Inflammatory macrophage (primary cell): ENCODE measurements around the gene ZNF609.

ENCODE experiments used
- DNase-seq, 2 donors: peaks; one replicate each; pipeline ENCODE4 v3.0.0-alpha.2; 2020 to 2022

The ZNF609 gene

DNA sequence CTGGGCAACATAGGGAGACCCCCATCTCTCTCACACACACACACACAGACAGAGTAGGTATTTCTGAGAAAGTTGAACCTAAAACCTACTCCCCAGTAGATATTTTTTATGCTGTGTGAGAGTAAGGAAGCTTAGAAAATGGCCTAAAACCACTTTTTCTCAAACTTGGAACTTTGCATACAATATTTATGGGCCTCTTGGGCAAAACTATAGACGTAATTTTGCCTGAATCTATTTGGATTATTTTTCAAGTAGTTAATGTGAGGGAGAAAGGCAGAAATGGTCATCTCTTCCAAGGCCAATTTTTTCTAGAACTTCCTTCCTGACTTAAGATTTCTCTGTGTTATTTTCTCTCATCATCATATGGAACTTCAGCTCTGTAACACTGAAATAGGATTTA is 81.7 kb downstream of the ZNF609 start:
- no peak for DNase-seq

DNA sequence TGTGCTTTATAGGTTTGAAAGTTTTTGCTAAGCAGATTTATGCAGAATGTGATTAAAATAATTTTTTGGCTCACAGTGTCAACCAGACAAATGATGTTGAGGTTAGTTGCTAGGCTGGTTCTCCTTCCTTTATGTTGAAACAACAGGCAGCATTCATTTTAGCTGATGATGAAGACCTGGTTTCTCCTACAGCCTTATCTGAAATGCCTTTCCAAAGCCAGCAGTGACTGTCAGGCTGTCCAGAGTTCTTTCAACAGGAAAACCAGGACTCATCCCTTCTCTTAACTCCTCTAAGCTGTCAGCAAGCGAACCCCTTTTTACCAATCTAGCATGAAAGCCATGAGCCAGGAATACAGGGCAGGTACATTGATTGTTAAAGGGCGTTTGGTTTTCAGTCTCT is 84.1 kb downstream of the ZNF609 start:
- DNase-seq, result no peak

DNA sequence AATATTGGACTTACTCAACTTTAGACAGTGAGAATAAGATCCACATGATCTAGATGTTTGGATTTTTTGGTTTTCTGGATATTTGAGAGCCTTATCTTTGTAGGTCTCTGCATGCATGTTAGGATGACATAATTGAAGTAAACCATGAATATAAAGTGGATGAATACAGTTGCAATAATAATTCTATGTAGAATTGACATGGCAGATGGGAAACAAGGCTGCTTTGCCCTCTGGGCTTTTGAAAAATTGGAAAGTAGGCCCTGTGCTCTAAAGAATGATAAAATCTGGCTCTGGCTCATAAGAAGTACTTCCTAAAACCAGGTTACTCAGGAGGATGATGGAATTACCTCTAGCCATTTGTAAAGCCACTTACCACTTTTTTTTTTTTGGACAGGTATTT is 86.9 kb downstream of the ZNF609 start:
- DNase-seq, result no peak

DNA sequence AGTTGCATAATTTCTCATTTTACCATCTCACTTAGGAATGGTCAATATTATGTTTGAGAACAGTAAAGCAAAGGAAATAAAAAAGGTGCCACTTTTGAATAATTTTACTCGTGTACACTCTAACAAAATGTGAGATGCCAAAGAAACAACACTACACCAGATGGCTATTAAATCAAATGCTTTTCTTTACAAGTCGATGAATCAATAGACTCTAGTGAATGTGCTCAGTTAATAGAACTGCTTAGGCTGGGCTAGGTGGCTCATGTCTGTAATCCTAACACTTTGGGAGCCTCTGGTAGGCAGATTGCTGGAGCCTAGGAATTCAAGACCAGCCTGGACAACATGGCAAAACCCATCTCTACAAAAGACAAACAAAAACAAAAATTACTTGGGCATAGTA is 87.9 kb downstream of the ZNF609 start:
- no peak for DNase-seq

DNA sequence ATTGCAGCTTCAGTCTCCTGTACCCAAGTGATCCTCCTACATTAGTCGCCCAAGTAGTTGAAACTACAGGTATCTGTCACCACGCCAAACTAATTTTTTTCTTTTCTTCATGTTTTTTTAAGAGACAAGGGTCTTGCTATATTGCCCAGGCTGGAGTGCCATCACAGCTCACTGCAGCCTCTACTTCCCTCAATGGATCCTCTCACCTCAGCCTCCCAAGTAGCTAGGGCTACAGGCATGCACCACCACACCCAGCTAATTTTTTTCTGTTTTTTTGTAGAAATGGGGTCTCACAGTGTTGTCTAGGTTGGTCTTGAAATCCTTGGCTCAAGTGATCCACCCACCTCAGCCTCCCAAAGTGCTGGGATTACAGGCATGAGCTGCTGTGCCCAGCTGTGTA is 89.5 kb downstream of the ZNF609 start:
- no peak for DNase-seq

DNA sequence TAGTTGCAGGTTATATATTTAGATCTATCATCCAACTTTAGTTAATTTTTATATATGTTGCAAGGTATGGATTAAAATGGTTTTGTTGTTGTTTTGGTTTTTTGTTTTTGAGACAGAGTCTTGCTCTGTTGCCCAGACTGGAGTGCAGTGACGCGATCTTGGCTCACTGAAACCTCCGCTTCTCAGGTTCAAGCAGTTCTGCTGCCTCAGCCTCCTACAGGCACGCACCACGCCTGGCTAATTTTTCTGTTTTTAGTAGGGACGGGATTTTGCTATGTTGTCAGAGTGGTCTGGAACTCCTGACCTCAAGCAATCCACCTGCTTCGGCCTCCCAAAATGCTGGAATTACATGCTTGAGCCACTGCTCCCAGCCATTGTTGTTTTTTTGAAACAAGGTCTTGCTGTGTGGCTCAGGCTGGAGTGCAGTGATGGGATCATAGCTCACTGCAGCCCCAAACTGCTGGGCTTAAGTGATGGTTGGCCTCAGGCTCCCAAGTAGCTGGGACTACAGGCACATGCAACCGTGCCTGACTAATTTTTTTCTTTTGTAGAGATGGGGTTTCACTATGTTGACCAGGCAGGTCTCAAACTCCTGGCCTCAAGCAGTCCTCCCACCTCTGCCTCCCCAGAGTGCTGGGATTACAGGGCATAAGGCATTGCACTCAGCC is 92.0 kb downstream of the ZNF609 start:
- no peak for DNase-seq

DNA sequence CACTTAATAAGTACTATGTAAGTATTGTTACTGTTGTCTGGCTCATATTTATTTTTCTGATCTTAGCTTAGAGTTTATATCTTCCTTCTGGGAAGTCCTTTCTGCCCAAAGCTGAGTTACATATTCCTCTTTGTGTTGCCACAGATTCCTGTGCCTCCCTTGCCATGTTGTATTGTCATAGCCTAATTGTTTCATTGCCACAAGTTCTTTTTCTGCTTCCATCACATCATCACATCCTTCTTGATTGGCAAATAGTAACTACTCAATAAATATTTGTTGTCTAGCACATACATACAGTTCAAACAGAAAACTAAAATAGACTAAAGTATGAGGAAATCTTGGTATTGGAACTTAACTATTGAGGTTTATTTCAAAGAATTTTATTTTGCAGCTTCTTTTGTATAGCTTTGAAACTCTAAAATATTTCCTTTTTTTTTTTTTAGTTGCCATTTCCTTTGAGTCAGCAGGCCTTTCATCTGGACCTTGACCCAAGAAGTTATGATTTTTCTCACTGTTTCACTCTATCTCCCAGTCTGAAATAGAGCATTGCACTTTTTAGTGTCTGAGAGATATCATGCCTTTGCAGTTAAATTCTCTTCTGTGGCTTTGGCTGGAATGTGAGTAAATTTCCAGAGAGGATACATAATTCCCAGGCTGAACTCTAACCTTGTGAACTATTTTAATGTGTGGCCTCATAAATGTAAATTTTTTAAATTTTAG is 98.2 kb downstream of the ZNF609 start:
- peak in 1 of 2 donors; percentile 23 for DNase-seq

DNA sequence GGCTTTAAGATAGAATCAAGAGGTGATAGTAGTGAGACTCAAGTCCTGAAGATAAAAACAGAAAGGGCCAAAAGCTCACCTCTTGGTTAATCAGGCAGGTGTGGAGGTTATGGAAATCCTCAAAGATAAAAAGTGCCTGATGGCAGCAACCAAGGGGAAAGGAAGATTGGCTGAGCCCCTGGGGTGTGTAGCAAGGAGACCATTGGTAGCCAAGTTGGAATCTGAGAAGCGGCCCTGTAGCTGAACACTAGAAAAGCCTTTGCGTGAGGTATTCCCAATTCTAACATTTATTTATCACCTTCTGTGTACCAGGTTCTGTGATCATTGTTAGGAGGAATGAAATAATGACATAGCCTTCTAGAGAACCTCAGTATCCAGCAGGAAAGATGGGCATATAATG is 98.9 kb downstream of the ZNF609 start:
- no peak for DNase-seq

DNA sequence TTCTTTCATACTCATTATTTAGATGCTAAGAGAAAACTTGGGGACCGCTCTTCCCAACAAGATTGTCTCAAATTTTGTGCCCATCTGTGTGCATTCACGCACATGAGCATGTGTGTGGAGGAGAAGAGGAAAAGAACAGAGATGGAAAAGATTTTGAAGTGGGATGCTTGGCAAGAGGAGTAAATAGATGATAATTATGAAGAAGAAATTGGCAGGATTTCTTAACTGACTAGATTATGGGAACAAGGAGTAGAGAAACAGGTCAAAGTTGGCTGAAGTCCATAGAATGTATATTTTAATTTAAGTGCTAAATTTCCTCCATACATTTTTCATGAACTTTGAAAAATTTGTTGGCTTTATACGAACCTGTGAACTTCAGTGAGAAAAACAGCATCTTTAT is 100.1 kb downstream of the ZNF609 start:
- no peak for DNase-seq

DNA sequence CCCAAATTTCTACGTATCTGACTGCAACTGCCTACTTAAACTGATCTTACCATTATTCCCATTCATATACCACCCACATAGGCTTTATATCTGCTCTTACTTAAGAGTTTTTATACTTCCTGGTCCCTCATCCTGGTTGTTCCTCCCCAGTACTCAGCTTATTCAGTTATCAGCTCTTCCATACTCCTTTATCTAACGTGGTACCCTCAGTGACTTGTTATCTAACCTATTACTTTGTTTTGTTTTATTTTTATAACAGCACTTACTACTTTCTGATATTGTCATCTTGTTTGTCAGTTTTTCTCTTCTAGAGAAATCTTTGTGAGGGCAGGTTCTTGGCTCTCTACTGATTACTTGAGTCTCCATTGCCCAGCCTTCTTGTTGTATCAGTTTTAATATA is 100.6 kb downstream of the ZNF609 start:
- no peak for DNase-seq

DNA sequence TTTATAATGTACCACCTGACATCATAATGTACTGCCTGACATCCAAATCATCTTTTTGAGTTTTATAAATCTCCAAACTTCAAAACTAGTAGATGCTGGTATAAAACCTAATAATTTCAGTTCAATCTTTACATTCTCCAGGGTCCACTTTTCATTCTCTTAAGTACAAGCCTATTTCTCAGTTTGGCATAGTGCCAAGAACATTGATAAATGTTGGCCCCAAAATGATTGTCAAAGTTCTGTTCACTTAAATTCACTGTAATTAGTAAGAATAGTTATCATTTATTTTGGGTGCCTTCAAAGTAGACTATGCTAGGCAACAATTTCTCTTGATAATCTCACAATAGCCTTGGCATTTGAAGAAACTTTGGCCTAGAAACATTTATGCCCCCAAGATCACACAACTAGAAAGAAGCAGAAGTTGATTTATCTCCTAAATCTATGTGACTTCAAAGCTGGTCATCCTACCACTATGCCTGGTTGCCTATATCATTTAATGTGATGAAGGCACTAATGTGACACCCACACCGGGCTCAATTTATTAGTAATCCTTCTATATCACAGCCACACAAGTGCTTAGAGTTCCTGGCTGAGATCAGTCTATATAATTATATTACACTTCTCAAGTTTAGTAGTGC is 101.7 kb downstream of the ZNF609 start:
- no peak for DNase-seq

DNA sequence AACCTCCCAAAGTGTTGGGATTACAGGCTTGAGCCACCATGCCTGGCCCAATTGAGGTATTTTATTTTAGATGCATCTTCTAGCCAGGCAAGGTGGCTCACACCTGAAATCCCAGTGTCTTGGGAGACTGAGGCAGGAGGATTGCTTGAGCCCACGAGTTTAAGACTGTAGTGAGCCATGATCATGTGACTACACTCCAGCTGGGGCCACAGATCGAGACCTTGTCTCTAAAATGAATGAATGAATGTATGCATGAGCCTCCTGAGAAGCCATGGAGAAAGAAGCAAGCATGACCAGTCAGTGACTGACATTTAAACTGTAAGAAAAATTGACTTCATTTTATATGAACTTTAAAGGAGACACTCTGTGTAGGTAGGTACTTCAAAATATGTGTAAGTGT is 105.7 kb downstream of the ZNF609 start:
- DNase-seq, result no peak

DNA sequence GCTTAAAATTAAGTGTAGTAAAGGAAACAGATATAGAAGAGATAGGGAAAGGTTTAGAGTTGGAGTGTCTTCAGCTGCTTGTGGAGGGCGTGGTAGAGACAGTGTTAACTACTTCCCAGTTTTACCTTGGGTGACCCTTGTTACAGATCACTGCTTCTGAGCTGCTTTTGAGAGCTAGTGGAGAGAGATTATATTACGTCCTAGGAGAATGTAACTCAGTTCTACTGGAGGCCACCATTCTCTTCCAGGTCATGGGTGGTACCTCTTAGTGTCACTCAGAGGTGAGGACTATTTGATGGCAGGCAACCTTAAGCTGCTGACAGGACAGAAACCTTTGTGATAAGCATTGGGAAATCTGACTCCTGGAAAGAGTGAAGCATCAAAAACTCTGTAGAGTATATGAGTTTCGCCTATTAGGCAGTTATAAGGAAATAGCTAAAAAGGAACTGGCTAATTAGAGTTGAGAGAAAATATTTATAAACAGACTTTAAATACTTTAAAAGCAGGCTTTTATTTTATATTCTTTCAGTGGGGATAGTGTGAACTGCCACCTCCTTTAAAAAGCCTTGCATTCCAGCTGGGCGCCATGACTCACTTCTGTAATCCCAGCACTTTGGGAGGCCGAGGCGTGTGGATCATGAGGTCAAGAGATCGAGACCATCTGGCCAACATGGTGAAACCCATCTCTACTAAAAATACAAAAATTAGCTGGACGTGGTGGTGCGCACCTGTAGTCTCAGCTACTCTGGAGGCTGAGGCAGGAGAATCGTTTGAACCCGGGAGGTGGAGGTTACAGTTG is 106.5 kb downstream of the ZNF609 start:
- peak in 1 of 2 donors; percentile 26 for DNase-seq

DNA sequence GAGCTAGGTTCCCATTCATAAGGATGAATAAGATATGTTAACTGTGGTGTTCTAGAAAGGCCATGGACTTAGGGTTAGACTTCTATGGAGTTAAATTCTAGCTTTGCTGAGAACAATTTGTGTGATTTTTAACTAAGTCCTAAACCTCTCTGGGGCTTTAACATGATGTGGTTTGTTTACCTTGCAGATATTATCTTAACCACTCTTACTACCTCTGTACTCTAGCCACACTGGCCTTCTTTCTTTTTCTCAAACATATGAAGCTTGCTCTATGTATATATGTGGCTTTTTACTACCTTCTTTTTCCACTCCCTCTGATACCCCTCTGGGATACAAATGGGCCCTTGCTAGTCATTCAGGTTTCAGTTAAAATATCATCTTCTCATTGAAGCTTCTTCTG is 108.4 kb downstream of the ZNF609 start:
- DNase-seq, result no peak

DNA sequence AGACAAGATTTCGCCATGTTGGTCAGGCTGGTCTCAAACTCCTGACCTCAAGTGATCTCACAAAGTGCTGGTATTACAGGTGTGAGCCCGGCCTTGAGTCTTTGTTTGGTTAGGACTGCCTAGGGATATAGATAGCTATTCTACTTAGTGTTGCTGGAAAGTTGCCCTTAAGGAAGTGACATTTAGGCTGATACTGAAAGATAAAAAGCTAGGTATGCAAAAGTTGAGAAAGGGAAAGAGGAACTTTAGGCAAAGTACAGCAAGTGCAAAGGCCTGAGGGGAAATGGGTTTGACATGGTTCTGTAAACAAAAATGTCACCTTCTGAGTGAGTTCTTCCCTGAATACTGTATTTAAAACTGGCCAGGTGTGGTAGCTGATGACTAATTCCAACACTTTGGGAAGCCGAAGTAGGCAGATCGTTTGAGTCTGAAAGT is 111.5 kb downstream of the ZNF609 start:
- peak in 1 of 2 donors; percentile 22 for DNase-seq

DNA sequence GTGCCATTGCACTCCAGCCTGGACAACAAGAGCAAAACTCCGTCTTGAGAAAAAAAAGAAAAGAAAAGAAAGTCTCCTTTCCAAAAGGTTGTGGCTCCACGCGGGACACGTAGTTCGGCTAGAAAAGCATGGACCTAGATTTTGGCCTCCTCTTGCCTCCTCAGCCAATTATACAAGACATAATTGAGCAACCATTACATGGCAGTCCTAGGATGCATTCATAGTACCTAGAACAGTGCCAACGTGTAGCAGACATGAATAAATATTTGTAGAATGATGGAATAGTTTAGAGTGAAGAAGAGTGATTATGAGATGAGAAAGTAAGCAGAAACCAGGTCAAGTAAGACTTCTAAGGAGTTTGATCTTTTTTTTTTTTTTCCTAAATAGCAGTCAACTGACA is 112.5 kb downstream of the ZNF609 start:
- DNase-seq, result no peak

DNA sequence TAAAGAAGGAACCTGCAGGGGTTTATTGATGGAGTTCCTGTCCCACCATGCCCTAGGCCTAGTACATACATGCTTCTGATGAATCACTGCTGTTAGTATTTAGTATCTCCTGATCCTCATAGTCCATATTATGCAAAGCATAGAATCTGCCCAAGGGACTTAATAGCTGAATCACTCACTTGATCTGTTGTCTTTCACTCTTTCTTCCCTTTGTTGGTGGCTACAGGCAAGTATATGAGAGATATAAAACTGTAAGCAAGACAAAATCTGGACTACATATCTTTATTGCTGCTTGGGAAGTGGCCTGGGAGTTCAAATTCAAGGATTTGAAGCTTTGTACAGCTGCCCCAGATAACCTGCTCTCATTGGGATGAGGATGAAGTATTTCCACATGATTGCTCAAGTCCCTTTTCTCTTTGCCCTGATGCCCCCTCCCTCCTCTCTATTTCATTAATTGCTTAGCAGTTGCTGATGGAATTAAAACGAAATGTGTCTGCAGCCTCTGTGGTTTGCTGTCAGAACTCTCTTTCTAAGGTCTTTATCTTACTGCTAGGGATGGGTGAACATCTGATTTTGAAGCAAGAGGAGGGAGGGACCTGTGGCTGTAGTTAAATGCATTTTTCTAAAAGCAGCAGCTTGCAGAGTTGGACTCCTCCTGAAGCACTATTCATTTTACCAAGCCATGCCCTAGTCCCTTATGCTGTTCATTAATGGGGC is 114.1 kb downstream of the ZNF609 start:
- no peak for DNase-seq

DNA sequence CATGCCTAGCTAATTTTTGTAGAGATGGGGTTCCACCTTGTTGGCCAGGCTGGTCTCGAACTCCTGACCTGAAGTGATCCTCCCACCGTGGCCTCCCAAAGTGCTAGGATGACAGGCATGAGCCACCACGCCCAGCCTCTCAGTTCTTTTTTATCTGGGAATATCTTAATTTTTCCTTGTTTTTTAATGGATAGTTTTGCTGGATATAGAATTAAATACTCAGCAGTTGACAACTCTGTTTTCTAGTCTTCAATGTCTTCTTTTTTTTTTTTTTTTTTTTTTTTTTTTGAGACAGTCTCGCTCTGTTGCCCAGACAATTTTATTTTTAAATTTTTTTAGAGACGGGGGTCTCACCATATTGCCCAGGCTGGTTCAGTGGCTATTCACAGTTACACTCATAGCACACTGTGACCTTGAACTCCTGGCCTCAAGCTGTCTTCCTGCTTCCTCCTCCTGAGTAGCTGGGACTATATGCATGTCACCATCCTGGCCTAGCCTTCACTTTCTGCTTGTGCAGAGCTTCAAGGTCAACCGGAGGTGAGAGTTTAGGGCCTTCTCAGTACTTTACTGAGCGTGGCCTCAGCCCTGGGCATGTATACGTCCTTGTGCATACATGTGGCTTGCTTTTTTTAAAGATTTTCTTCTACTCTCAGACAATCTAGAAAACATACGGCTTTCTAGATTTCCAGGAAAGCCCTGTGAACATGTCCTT is 120.5 kb downstream of the ZNF609 start:
- DNase-seq, result peak; percentile 8 to 10

DNA sequence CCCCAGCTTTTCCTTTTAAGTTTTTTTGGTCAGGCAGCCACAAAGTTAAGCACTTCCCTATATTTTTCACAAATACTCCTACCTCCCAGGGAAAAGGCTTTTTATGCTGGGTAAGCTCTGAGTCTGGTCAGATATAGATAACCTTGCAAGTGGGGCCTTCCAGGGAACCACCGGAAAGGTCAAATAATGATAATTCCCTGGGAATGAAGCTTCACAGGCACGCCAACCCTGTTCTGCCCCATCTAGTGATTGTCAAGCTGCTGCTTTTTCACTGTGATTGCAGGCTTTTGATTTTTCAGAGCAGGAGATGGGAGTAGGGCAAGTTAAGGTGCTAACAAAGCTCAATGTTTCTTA is 121.0 kb downstream of the ZNF609 start:
- no peak for DNase-seq

DNA sequence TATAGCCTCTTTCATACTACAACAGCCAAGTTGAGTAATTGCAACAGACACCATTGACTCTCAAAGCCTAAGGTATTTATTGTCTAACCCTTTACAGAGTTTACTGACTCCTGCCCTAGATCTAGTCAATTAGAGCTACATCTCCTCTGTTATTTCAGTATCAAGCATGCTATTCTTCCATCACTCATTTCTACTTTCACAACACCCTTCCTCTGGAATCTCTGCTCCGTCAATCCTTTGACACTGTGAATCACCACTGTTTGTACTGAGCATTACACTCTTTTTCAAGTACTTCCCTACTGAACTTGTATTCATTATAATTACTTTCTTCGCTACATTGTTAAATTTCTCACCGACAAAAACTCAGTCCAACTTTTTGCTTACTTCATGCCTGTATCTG is 121.8 kb downstream of the ZNF609 start:
- DNase-seq, result peak; percentile 42 to 55

DNA sequence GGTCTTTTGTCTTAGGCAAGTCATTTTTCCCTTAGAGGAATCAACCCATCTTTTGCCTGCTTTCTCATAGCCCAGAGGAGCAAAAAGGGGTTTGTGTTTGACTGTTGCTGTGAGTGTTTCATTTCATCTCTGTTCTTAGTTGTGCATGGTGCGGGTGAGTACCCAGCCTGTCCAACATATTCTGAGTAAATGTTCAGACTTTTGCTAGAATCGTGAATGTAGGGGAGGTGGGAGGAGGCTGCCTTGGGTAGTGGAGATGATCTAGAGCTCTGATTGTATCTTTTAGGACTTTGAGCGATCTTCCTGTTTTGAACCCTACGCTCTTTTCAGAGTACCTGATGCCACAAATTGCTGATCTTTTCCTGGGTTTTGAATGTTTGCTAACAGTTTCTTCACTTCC is 123.1 kb downstream of the ZNF609 start:
- no peak for DNase-seq

DNA sequence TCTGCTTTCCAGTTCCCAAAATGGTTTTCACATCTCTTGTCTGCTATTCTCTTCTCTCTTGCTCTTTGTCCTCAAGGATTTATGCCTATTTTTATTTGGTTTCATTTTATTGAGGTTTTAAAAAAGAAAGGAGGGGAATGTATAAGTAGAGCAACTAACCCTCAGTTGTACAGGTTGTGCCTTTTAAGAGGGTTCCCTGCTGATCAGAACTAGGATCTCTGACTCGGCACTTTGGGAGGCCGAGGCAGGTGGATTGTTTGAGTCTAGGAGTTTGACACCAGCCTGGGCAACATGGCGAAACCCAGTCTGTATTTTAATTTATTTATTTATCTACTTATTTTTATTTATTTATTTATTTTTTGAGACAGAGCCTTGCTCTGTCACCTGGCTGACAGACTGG is 123.6 kb downstream of the ZNF609 start:
- DNase-seq, result no peak
